A673 (cell line): ENCODE measurements around the gene BRD9. TPM values are rescaled to one million over a fixed set of nuclear protein-coding genes. Genes with fewer than 3 reads are reported as not detected.

Experiments used
- BruUV-seq: library from RNA; stranded (reverse); fragments of 400-500 nt; replicated peaks from 2 replicates; lab custom pipeline; 2021; lab: Mats Ljungman, UMichigan
- CTCF ChIA-PET: fragments of 300-600 bp; sonication (Branson Sonifier 250); formaldehyde crosslinking; loops from one replicate; lab custom pipeline; 2022; ENCODE audit warnings: antibody characterized with exemption; lab: Charles Lee
- POLR2A ChIA-PET: fragments of 300-600 bp; sonication (Branson Sonifier 250); formaldehyde crosslinking; loops from one replicate; lab custom pipeline; 2022; ENCODE audit warnings: antibody characterized with exemption; ENCODE audit not compliant: low non-redundant PET; lab: Charles Lee
- DNase-seq: peaks from one replicate; pipeline ENCODE4 v3.0.0-alpha.2; 2015; ENCODE audit warnings: low spot score
- H3K27ac ChIP-seq: fragments of 200-600 bp; sonication (generic); 2 replicates; pipeline ENCODE4 v1.5.1; 2016; ENCODE audit warnings: mixed run types, low read depth, mild to moderate bottlenecking, mixed read lengths, antibody characterized with exemption, low read length; ENCODE audit not compliant: poor library complexity, severe bottlenecking
- H3K27me3 ChIP-seq: fragments of 200-600 bp; sonication (generic); replicated peaks from 2 replicates; pipeline ENCODE4 v1.6.1; 2017; ENCODE audit warnings: mixed run types, low read depth, mild to moderate bottlenecking, mixed read lengths, antibody characterized with exemption, low read length; ENCODE audit not compliant: insufficient read depth, poor library complexity
- H3K36me3 ChIP-seq: fragments of 200-600 bp; sonication (generic); 2 replicates; pipeline ENCODE4 v1.6.1; 2016; ENCODE audit warnings: mixed run types, mild to moderate bottlenecking, mixed read lengths, antibody characterized with exemption, low read length; ENCODE audit not compliant: insufficient read depth, poor library complexity, severe bottlenecking
- H3K4me1 ChIP-seq: fragments of 200-600 bp; sonication (generic); 2 replicates; pipeline ENCODE4 v1.6.1; 2017; ENCODE audit warnings: mixed run types, mild to moderate bottlenecking, mixed read lengths, antibody characterized with exemption, low read length; ENCODE audit not compliant: insufficient read depth, poor library complexity, severe bottlenecking
- H3K4me3 ChIP-seq: fragments of 200-600 bp; sonication (generic); 2 replicates; pipeline ENCODE4 v1.5.1; 2016; ENCODE audit warnings: low read depth, mixed run types, mild to moderate bottlenecking, mixed read lengths, low read length; ENCODE audit not compliant: poor library complexity, severe bottlenecking
- H3K9me3 ChIP-seq: fragments of 200-600 bp; sonication (generic); 2 replicates; pipeline ENCODE4 v1.6.1; 2016; ENCODE audit warnings: mixed run types, low read depth, mild to moderate bottlenecking, mixed read lengths, antibody characterized with exemption, low read length; ENCODE audit not compliant: poor library complexity, severe bottlenecking
- EZH2 ChIP-seq: fragments of 200-600 bp; sonication (generic); IDR thresholded peaks from 2 replicates; pipeline ENCODE4 v1.6.1; 2017; ENCODE audit warnings: borderline replicate concordance, low read depth, mild to moderate bottlenecking, mixed read lengths, antibody characterized with exemption, low read length; ENCODE audit not compliant: poor library complexity, severe bottlenecking
- intact Hi-C: fragments of 100-400 bp; cut with micrococcal nuclease; formaldehyde crosslinking; loops from one replicate; pipeline ENCODE4 v1.10.0; 2022; ENCODE audit not compliant: unreplicated experiment
- total RNA-seq: library from RNA; stranded (reverse); gene quantifications from 2 replicates; pipeline ENCODE4 v1.2.3, GENCODE V29; 2021
- TF ChIP-seq, protein P1 (sequence below): fragments of 300-800, 200-600 bp; sonication (generic); conservative IDR thresholded peaks from 2 replicates; pipeline ENCODE4 v1.5.1; 2017; ENCODE audit warnings: low read depth, mild to moderate bottlenecking, antibody characterized with exemption, low read length, moderate library complexity, mixed read lengths

The BRD9 gene
- total RNA-seq, 1 experiment from 2014 or later = 73.7 TPM

GRCh38 chr5:922436-923280, 30.1 kb upstream of the BRD9 start:
- BruUV-seq = no TSS peak
- peaks cover 2% of the 10 kb centered on the region for H3K27me3 ChIP-seq
- TF ChIP-seq EZH2 = no peak
- TF ChIP-seq, protein P1, sequence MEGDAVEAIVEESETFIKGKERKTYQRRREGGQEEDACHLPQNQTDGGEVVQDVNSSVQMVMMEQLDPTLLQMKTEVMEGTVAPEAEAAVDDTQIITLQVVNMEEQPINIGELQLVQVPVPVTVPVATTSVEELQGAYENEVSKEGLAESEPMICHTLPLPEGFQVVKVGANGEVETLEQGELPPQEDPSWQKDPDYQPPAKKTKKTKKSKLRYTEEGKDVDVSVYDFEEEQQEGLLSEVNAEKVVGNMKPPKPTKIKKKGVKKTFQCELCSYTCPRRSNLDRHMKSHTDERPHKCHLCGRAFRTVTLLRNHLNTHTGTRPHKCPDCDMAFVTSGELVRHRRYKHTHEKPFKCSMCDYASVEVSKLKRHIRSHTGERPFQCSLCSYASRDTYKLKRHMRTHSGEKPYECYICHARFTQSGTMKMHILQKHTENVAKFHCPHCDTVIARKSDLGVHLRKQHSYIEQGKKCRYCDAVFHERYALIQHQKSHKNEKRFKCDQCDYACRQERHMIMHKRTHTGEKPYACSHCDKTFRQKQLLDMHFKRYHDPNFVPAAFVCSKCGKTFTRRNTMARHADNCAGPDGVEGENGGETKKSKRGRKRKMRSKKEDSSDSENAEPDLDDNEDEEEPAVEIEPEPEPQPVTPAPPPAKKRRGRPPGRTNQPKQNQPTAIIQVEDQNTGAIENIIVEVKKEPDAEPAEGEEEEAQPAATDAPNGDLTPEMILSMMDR = no peak
- no peak overlapping the region for H3K4me3 ChIP-seq
- H3K36me3 ChIP-seq = peaks cover 16% of the 10 kb centered on the region
- no peak for DNase-seq
- no peaks in the 10 kb centered on the region for H3K4me1 ChIP-seq
- no peaks in the 10 kb centered on the region for H3K9me3 ChIP-seq
- POLR2A ChIA-PET = no interaction called here
- H3K27ac ChIP-seq = no peak overlapping the region
- intact Hi-C loops = loop anchor here (1.0 to 10.0 kb wide), 2 partner anchors 245 to 722 kb away; no protein-coding TSS in a partner anchor
- CTCF ChIA-PET = no interaction called here

DNA sequence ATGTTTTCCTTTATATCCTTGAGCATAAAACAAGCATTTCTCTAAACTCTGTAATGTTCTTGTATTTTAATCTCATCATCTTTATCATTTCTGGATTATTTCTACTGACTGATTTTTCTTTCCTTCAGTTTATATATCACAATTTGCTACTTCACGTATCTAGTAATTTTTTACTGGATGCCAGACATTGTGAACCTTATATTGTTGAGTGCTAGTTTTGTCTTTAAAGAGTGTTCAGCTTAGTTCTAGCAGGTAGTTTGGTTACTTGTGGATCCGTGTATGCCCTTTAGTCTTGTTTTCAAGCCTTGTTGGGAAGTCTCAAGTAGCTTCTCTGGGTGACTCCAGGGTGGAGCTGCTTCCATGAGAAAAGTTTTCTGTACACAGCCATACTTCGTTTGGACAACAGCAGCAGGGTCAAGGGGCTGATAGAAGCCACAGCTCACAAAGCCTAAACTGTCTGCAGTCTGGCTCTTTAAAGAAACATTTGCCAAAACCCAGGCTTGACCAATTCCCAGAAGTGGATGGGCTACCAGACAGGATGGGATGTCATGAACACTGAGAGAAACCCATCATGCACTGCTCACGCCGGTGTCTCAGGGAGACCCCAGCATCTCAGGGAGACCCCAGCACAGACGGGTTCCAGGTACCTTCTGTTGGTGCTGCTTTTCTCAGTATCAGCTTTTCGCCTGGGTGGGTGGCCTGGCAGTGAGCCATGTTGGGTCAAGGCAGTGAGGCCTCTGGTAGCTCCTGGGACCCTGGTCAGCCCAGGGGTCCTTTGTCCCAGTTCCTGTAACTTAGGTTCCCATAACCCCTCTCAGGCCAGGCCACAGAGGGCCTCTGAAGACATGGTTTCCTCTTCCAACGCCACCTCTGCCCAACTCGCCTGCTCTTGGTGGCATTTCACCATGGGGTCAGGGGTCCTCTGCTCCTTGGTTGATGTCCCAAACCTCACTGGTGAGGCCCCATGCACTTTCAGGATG, 29.1 kb upstream of the BRD9 start:
- DNase-seq = no peak
- BruUV-seq = no TSS peak
- no peaks in the 10 kb centered on the region for H3K4me1 ChIP-seq
- H3K36me3 ChIP-seq = peaks cover 22% of the 10 kb centered on the region
- intact Hi-C loops = loop anchor here (10.0 kb wide), 1 partner anchor 723 kb away; no protein-coding TSS in a partner anchor
- H3K4me3 ChIP-seq = no peak overlapping the region
- CTCF ChIA-PET = no interaction called here
- TF ChIP-seq EZH2 = no peak
- TF ChIP-seq, protein P1 = no peak
- no peak overlapping the region for H3K27ac ChIP-seq
- POLR2A ChIA-PET = no interaction called here
- H3K27me3 ChIP-seq = peaks cover 2% of the 10 kb centered on the region
- no peaks in the 10 kb centered on the region for H3K9me3 ChIP-seq

DNA sequence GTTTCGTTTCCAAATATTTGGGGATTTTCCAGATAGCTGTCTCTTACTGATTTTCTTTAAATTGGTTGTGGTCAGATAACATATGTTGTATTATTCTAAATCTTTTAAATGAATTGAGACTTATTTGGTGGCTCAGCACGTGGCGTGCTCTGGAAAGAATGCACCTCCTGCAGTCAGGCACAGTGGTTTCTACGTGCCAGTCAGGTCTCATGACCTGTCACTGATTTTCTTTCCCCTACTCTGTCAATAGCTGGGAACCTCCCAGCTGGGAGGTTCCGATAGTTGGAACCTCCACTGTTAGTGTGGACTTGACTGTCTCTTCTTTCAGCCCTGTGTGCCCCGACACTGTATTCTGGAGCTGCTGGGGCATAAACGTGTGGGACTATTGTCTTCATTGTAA, 27.7 kb upstream of the BRD9 start:
- no peak for DNase-seq
- intact Hi-C loops = loop anchor here (10.0 kb wide), 1 partner anchor 724 kb away; no protein-coding TSS in a partner anchor
- Histone ChIP-seq H3K9me3 (no peaks in the 10 kb centered on the region), H3K36me3 (peaks cover 34% of the 10 kb centered on the region), H3K27me3 (no peaks in the 10 kb centered on the region), H3K27ac (no peak overlapping the region), H3K4me3 (no peak overlapping the region), H3K4me1 (no peaks in the 10 kb centered on the region)
- POLR2A ChIA-PET = no interaction called here
- no TSS peak for BruUV-seq
- CTCF ChIA-PET = interaction anchor here (0.7 kb wide), 1 partner anchor 230 kb away, joined by 9 read pairs; no protein-coding TSS in a partner anchor
- TF ChIP-seq, protein P1 = no peak
- TF ChIP-seq EZH2 = no peak
